Activated naive CD8-positive, alpha-beta T cell treated with anti-CD3 and anti-CD28 coated beads for 36 hours (primary cell): ENCODE measurements around the gene PIK3R6. TPM values are rescaled to one million over a fixed set of nuclear protein-coding genes. Genes with fewer than 3 reads are reported as not detected.
"Not testable (repeated sequence)": the region's sequence is repeated elsewhere in the genome, so short reads cannot be mapped to it uniquely, and the experiment has no call there.

Source experiments
- DNase-seq: peaks from one replicate; pipeline ENCODE4 v3.0.0; 2021
- H3K27ac Mint-ChIP-seq: one replicate; pipeline ENCODE4 v1.8.0; 2022; ENCODE audit warnings: mild to moderate bottlenecking, moderate library complexity, mixed read lengths
- H3K27me3 Mint-ChIP-seq: one replicate; pipeline ENCODE4 v1.8.0; 2022; ENCODE audit warnings: mild to moderate bottlenecking, mixed read lengths
- H3K36me3 Mint-ChIP-seq: one replicate; pipeline ENCODE4 v1.8.0; 2021; ENCODE audit warnings: mild to moderate bottlenecking, mixed read lengths
- H3K4me1 Mint-ChIP-seq: one replicate; pipeline ENCODE4 v1.8.0; 2021; ENCODE audit warnings: mixed read lengths
- H3K4me3 Mint-ChIP-seq: one replicate; pipeline ENCODE4 v1.8.0; 2022; ENCODE audit warnings: mild to moderate bottlenecking, moderate library complexity, mixed read lengths
- H3K9me3 Mint-ChIP-seq: one replicate; pipeline ENCODE4 v1.8.0; 2022; ENCODE audit warnings: mixed read lengths
- total RNA-seq, 2 experiments: library from RNA; stranded (reverse); gene quantifications; one replicate each; pipeline ENCODE4 v1.2.3, GENCODE V29; 2021

Gene PIK3R6
- total RNA-seq, 2 experiments from 2014 or later, result 0.88 to 1.0 TPM

- peaks cover 4% of the 10 kb centered on the region for H3K27me3 Mint-ChIP-seq
Measured at GRCh38 chr17:8870406-8871040, 3.0 kb upstream of the PIK3R6 start.

GRCh38 chr17:8869114-8869815 is 1.8 kb upstream of the PIK3R6 start:
- Mint-ChIP-seq H3K9me3 (no peaks in the 10 kb centered on the region), H3K4me3 (no peak overlapping the region), H3K36me3 (no peaks in the 10 kb centered on the region), H3K27me3 (peaks cover 4% of the 10 kb centered on the region), H3K4me1 (peaks cover 22% of the 10 kb centered on the region), H3K27ac (no peak overlapping the region)
- DNase-seq, result no peak

More at GRCh38 chr17:8870406-8871040, 3.0 kb upstream of the PIK3R6 start:
- Mint-ChIP-seq H3K27ac (no peak overlapping the region), H3K4me1 (peaks cover 24% of the 10 kb centered on the region), H3K36me3 (no peaks in the 10 kb centered on the region), H3K9me3 (no peaks in the 10 kb centered on the region), H3K4me3 (no peak overlapping the region)
- DNase-seq, result no peak

GRCh38 chr17:8868529-8868951 is 1.1 kb upstream of the PIK3R6 start:
- Mint-ChIP-seq H3K4me3 (no peak overlapping the region), H3K4me1 (peaks cover 22% of the 10 kb centered on the region), H3K27ac (no peak overlapping the region), H3K36me3 (no peaks in the 10 kb centered on the region), H3K27me3 (peaks cover 4% of the 10 kb centered on the region), H3K9me3 (no peaks in the 10 kb centered on the region)
- DNase-seq, result no peak

GRCh38 chr17:8868092-8868491 is 618 bp upstream of the PIK3R6 start:
- no peak for DNase-seq
- Mint-ChIP-seq H3K4me1 (peaks cover 22% of the 10 kb centered on the region), H3K4me3 (peak overlapping the region; percentile 46), H3K27me3 (peaks cover 4% of the 10 kb centered on the region), H3K36me3 (no peaks in the 10 kb centered on the region), H3K27ac (no peak overlapping the region), H3K9me3 (no peaks in the 10 kb centered on the region)

- Mint-ChIP-seq H3K4me1 (peaks cover 27% of the 10 kb centered on the region), H3K27me3 (peaks cover 4% of the 10 kb centered on the region), H3K4me3 (no peak overlapping the region), H3K36me3 (no peaks in the 10 kb centered on the region), H3K9me3 (no peaks in the 10 kb centered on the region), H3K27ac (no peak overlapping the region)
- DNase-seq, result no peak
Measured at GRCh38 chr17:8865811-8866210, 1.7 kb downstream of the PIK3R6 start.

- DNase-seq, result no peak
- H3K27me3 Mint-ChIP-seq, result peaks cover 4% of the 10 kb centered on the region
- peaks cover 27% of the 10 kb centered on the region for H3K4me1 Mint-ChIP-seq
- no peaks in the 10 kb centered on the region for H3K9me3 Mint-ChIP-seq
- H3K36me3 Mint-ChIP-seq, result no peaks in the 10 kb centered on the region
- H3K27ac Mint-ChIP-seq, result no peak overlapping the region
- no peak overlapping the region for H3K4me3 Mint-ChIP-seq
Measured at GRCh38 chr17:8865385-8865784, 2.1 kb downstream of the PIK3R6 start.

- Mint-ChIP-seq H3K27ac (no peak overlapping the region), H3K36me3 (no peaks in the 10 kb centered on the region), H3K9me3 (no peaks in the 10 kb centered on the region), H3K27me3 (no peaks in the 10 kb centered on the region), H3K4me1 (peaks cover 38% of the 10 kb centered on the region), H3K4me3 (no peak overlapping the region)
- DNase-seq, result no peak
Measured at GRCh38 chr17:8862213-8863056, 5.0 kb downstream of the PIK3R6 start.

- Mint-ChIP-seq H3K27me3 (no peaks in the 10 kb centered on the region), H3K36me3 (no peaks in the 10 kb centered on the region), H3K9me3 (no peaks in the 10 kb centered on the region), H3K4me3 (no peak overlapping the region), H3K4me1 (peaks cover 38% of the 10 kb centered on the region), H3K27ac (no peak overlapping the region)
- DNase-seq, result no peak
Measured at GRCh38 chr17:8861495-8862181, 5.8 kb downstream of the PIK3R6 start.

GRCh38 chr17:8859804-8860430 is 7.6 kb downstream of the PIK3R6 start:
- Mint-ChIP-seq H3K27ac (peak overlapping the region; percentile 2), H3K4me1 (peaks cover 36% of the 10 kb centered on the region)
- no peak for DNase-seq

GRCh38 chr17:8859027-8859803 is 8.3 kb downstream of the PIK3R6 start:
- Mint-ChIP-seq H3K27ac (peak overlapping the region; percentile 73), H3K9me3 (no peaks in the 10 kb centered on the region), H3K4me3 (no peak overlapping the region), H3K27me3 (no peaks in the 10 kb centered on the region), H3K36me3 (no peaks in the 10 kb centered on the region), H3K4me1 (peaks cover 36% of the 10 kb centered on the region)
- no peak for DNase-seq

More at GRCh38 chr17:8859804-8860430, 7.6 kb downstream of the PIK3R6 start:
- Mint-ChIP-seq H3K36me3 (no peaks in the 10 kb centered on the region), H3K27me3 (no peaks in the 10 kb centered on the region), H3K9me3 (no peaks in the 10 kb centered on the region), H3K4me3 (no peak overlapping the region)

- Mint-ChIP-seq H3K36me3 (no peaks in the 10 kb centered on the region), H3K27me3 (no peaks in the 10 kb centered on the region), H3K27ac (peak overlapping the region; percentile 86), H3K4me3 (peak overlapping the region; percentile 60), H3K4me1 (peaks cover 36% of the 10 kb centered on the region), H3K9me3 (no peaks in the 10 kb centered on the region)
- DNase-seq, result peak; percentile 75
Measured at GRCh38 chr17:8857919-8858318, 9.6 kb downstream of the PIK3R6 start.

GRCh38 chr17:8856869-8857575 is 10.5 kb downstream of the PIK3R6 start:
- no peaks in the 10 kb centered on the region for H3K36me3 Mint-ChIP-seq
- H3K9me3 Mint-ChIP-seq, result no peaks in the 10 kb centered on the region
- H3K4me1 Mint-ChIP-seq, result peaks cover 32% of the 10 kb centered on the region
- peak overlapping the region; percentile 45 for H3K27ac Mint-ChIP-seq
- peak overlapping the region; percentile 32 for H3K4me3 Mint-ChIP-seq
- no peaks in the 10 kb centered on the region for H3K27me3 Mint-ChIP-seq
- DNase-seq, result no peak

GRCh38 chr17:8856205-8856603 is 11.3 kb downstream of the PIK3R6 start:
- not testable (repeated sequence) for H3K27ac Mint-ChIP-seq, H3K9me3 Mint-ChIP-seq, H3K36me3 Mint-ChIP-seq, H3K4me3 Mint-ChIP-seq, DNase-seq, H3K27me3 Mint-ChIP-seq
- peaks cover 27% of the 10 kb centered on the region for H3K4me1 Mint-ChIP-seq
